Left ventricle myocardium inferior (tissue), 1 donor: ENCODE results near the gene RAP1GAP. TPM values are rescaled to one million over a fixed set of nuclear protein-coding genes. Genes with fewer than 3 reads are reported as not detected.

Source experiments
- DNase-seq: peaks from one replicate; pipeline ENCODE4 v3.0.0-alpha.2; 2020
- H3K27ac ChIP-seq: fragments of 200-600 bp; replicated peaks from 2 replicates; pipeline ENCODE4 v1.8.0; 2021
- H3K27me3 ChIP-seq: fragments of 200-600 bp; 2 replicates; pipeline ENCODE4 v1.8.0; 2021; ENCODE audit warnings: low read depth
- H3K36me3 ChIP-seq: fragments of 200-600 bp; 2 replicates; pipeline ENCODE4 v1.8.0; 2021
- H3K4me1 ChIP-seq: fragments of 200-600 bp; 2 replicates; pipeline ENCODE4 v1.8.0; 2021
- H3K4me3 ChIP-seq: fragments of 200-600 bp; 2 replicates; pipeline ENCODE4 v1.8.0; 2021; ENCODE audit warnings: mild to moderate bottlenecking, moderate library complexity
- H3K9me3 ChIP-seq: fragments of 200-600 bp; replicated peaks from 2 replicates; pipeline ENCODE4 v1.8.0; 2021
- CTCF ChIP-seq: fragments of 200-600 bp; IDR thresholded peaks from 2 replicates; pipeline ENCODE4 v1.8.0; 2021; ENCODE audit warnings: antibody characterized with exemption, mild to moderate bottlenecking, borderline replicate concordance
- intact Hi-C: fragments of 100-400 bp; cut with micrococcal nuclease; formaldehyde crosslinking; loops from one replicate; pipeline ENCODE4 v1.11.0; 2022
- total RNA-seq: library from RNA; stranded (reverse); fragmentation: NEBNext Ultra II Directional; extraction: Animal tissue kit (Norgen Biotek cat#: 25700); gene quantifications from one replicate; pipeline ENCODE4 v1.2.1, GENCODE V29; 2021
- donor health status: DM: no; HTN: yes; CAD: no; lungs with severe emphysema.

Gene RAP1GAP
- total RNA-seq, 1 donor from 2014 or later = 6.2 TPM

- Histone ChIP-seq H3K4me3 (no peak overlapping the region), H3K27me3 (peaks cover 34% of the 10 kb centered on the region), H3K36me3 (no peaks in the 10 kb centered on the region), H3K9me3 (peaks cover 1% of the 10 kb centered on the region), H3K27ac (peak overlapping the region; percentile 46), H3K4me1 (peaks cover 29% of the 10 kb centered on the region)
- no peak for DNase-seq
- intact Hi-C loops = no loop called here
- no peak for TF ChIP-seq CTCF
These were observed 84.1 kb downstream of the RAP1GAP start for GRCh38 chr1:21585037-21585436.

- intact Hi-C loops = no loop called here
- H3K4me1 ChIP-seq = peaks cover 29% of the 10 kb centered on the region
- H3K36me3 ChIP-seq = no peaks in the 10 kb centered on the region
- H3K4me3 ChIP-seq = no peak overlapping the region
- peaks cover 3% of the 10 kb centered on the region for H3K9me3 ChIP-seq
- peak overlapping the region; percentile 62 for H3K27ac ChIP-seq
- no peak for TF ChIP-seq CTCF
- H3K27me3 ChIP-seq = peaks cover 34% of the 10 kb centered on the region
- DNase-seq = no peak
These were observed 85.1 kb downstream of the RAP1GAP start for GRCh38 chr1:21584096-21584495.

GRCh38 chr1:21579791-21580190 lies 89.4 kb downstream of the RAP1GAP start:
- peaks cover 13% of the 10 kb centered on the region for H3K4me1 ChIP-seq
- peaks cover 3% of the 10 kb centered on the region for H3K9me3 ChIP-seq
- H3K27me3 ChIP-seq = peaks cover 15% of the 10 kb centered on the region
- intact Hi-C loops = loop anchor here (10.0 kb wide), 1 partner anchor 65 kb away; no protein-coding TSS in a partner anchor
- H3K4me3 ChIP-seq = no peak overlapping the region
- no peak for DNase-seq
- no peaks in the 10 kb centered on the region for H3K36me3 ChIP-seq
- no peak for TF ChIP-seq CTCF
- H3K27ac ChIP-seq = no peak overlapping the region

GRCh38 chr1:21577933-21578332 lies 91.2 kb downstream of the RAP1GAP start:
- Histone ChIP-seq H3K4me1 (peaks cover 24% of the 10 kb centered on the region), H3K27ac (no peak overlapping the region), H3K27me3 (peaks cover under 1% of the 10 kb centered on the region), H3K36me3 (no peaks in the 10 kb centered on the region), H3K4me3 (no peak overlapping the region), H3K9me3 (peaks cover 3% of the 10 kb centered on the region)
- DNase-seq = no peak
- intact Hi-C loops = loop anchor here (10.0 kb wide), 1 partner anchor 63 kb away; no protein-coding TSS in a partner anchor
- TF ChIP-seq CTCF = no peak

GRCh38 chr1:21577324-21577723 lies 91.8 kb downstream of the RAP1GAP start:
- Histone ChIP-seq H3K4me3 (no peak overlapping the region), H3K27ac (no peak overlapping the region), H3K36me3 (no peaks in the 10 kb centered on the region), H3K27me3 (no peaks in the 10 kb centered on the region), H3K4me1 (peaks cover 24% of the 10 kb centered on the region), H3K9me3 (peaks cover 3% of the 10 kb centered on the region)
- no peak for TF ChIP-seq CTCF
- no peak for DNase-seq
- intact Hi-C loops = loop anchor here (10.0 kb wide), 1 partner anchor 63 kb away; no protein-coding TSS in a partner anchor
